Neural cell (in vitro differentiated cells): ENCODE results near the gene APPL1.

Source experiments
- EP300 ChIP-seq: fragments of 450-650 bp; conservative IDR thresholded peaks from 2 replicates; pipeline ENCODE4 v1.6.1; 2014; ENCODE audit warnings: antibody characterized with exemption, mild to moderate bottlenecking, moderate library complexity; ENCODE audit not compliant: poor library complexity, severe bottlenecking
- EZH2 ChIP-seq: fragments of 200-600, 300-800 bp; shearing (Covaris generic), sonication (generic); IDR thresholded peaks from 2 replicates; pipeline ENCODE4 v1.6.1; 2014; ENCODE audit warnings: antibody characterized with exemption, low read length, borderline replicate concordance, mild to moderate bottlenecking; ENCODE audit not compliant: insufficient read depth, poor library complexity, severe bottlenecking
- MXI1 ChIP-seq: fragments of 450-650 bp; conservative IDR thresholded peaks from 2 replicates; pipeline ENCODE4 v1.6.1; 2014; ENCODE audit warnings: antibody characterized with exemption, mild to moderate bottlenecking; ENCODE audit not compliant: poor library complexity, severe bottlenecking
- POLR2AphosphoS5 ChIP-seq: IDR thresholded peaks from 2 replicates; pipeline ENCODE4 v1.6.1; 2012
- RAD21 ChIP-seq: fragments of 450-650 bp; conservative IDR thresholded peaks from 2 replicates; pipeline ENCODE4 v1.6.1; 2014; ENCODE audit warnings: antibody characterized with exemption, mild to moderate bottlenecking, moderate library complexity
- SMC3 ChIP-seq: fragments of 450-650 bp; conservative IDR thresholded peaks from 2 replicates; pipeline ENCODE4 v1.6.1; 2014; ENCODE audit warnings: antibody characterized with exemption, mild to moderate bottlenecking, moderate library complexity; ENCODE audit not compliant: poor library complexity
- TAF1 ChIP-seq: IDR thresholded peaks from 2 replicates; pipeline ENCODE4 v1.6.1; 2012; ENCODE audit warnings: low read depth
- TF ChIP-seq, protein P1 (sequence below): fragments of 450-650 bp; IDR thresholded peaks from 2 replicates; pipeline ENCODE4 v1.5.1; 2014; ENCODE audit warnings: antibody characterized with exemption, mild to moderate bottlenecking, moderate library complexity; ENCODE audit not compliant: poor library complexity, severe bottlenecking
- TF ChIP-seq, protein P2 (sequence below): IDR thresholded peaks from 2 replicates; pipeline ENCODE4 v1.6.1; 2012; ENCODE audit warnings: borderline replicate concordance

DNA sequence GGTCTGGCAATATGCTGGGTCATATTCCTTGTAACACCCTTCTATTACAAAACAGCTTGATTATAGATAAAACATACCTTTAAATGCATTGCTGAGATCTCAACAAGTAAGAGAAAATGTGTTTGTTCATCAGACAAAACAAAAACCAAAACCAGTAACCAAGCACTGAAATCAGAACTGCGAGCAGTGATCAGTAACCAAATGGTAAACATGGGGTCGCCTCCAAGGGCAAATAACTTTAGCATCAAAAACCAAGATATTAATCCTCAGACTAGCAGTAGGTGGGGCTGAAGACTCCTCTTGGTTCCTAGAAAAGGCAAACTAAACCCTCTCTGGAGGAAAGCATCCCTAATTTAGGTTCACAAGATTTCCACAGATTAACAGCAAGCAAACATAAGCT lies 21.1 kb upstream of the APPL1 start:
- TF ChIP-seq, protein P1, sequence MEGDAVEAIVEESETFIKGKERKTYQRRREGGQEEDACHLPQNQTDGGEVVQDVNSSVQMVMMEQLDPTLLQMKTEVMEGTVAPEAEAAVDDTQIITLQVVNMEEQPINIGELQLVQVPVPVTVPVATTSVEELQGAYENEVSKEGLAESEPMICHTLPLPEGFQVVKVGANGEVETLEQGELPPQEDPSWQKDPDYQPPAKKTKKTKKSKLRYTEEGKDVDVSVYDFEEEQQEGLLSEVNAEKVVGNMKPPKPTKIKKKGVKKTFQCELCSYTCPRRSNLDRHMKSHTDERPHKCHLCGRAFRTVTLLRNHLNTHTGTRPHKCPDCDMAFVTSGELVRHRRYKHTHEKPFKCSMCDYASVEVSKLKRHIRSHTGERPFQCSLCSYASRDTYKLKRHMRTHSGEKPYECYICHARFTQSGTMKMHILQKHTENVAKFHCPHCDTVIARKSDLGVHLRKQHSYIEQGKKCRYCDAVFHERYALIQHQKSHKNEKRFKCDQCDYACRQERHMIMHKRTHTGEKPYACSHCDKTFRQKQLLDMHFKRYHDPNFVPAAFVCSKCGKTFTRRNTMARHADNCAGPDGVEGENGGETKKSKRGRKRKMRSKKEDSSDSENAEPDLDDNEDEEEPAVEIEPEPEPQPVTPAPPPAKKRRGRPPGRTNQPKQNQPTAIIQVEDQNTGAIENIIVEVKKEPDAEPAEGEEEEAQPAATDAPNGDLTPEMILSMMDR: no peak
- no peak for TF ChIP-seq EZH2
- TF ChIP-seq EP300: no peak
- no peak for TF ChIP-seq POLR2AphosphoS5
- TF ChIP-seq, protein P2, sequence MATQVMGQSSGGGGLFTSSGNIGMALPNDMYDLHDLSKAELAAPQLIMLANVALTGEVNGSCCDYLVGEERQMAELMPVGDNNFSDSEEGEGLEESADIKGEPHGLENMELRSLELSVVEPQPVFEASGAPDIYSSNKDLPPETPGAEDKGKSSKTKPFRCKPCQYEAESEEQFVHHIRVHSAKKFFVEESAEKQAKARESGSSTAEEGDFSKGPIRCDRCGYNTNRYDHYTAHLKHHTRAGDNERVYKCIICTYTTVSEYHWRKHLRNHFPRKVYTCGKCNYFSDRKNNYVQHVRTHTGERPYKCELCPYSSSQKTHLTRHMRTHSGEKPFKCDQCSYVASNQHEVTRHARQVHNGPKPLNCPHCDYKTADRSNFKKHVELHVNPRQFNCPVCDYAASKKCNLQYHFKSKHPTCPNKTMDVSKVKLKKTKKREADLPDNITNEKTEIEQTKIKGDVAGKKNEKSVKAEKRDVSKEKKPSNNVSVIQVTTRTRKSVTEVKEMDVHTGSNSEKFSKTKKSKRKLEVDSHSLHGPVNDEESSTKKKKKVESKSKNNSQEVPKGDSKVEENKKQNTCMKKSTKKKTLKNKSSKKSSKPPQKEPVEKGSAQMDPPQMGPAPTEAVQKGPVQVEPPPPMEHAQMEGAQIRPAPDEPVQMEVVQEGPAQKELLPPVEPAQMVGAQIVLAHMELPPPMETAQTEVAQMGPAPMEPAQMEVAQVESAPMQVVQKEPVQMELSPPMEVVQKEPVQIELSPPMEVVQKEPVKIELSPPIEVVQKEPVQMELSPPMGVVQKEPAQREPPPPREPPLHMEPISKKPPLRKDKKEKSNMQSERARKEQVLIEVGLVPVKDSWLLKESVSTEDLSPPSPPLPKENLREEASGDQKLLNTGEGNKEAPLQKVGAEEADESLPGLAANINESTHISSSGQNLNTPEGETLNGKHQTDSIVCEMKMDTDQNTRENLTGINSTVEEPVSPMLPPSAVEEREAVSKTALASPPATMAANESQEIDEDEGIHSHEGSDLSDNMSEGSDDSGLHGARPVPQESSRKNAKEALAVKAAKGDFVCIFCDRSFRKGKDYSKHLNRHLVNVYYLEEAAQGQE: no peak
- no peak for TF ChIP-seq RAD21
- no peak for TF ChIP-seq TAF1
- no peak for TF ChIP-seq MXI1
- no peak for TF ChIP-seq SMC3
